ENCODE data around the gene GMEB2. TPM values are rescaled to one million over a fixed set of nuclear protein-coding genes. Genes with fewer than 3 reads are reported as not detected.

The GMEB2 gene
- total RNA-seq: 8.6 and 9.0 TPM in 2 replicates

GRCh38 chr20:63626424-63627128 lies at the start of gene GMEB2:
TSS of gene GMEB2 (minus strand) at chr20:63627101. CDS start at chr20:63619397, 7,704 bp downstream.

GRCh38 chr20:63657937-63658748 lies 31.2 kb upstream of the GMEB2 start, which contains the start of gene RTEL1:
TSS of gene RTEL1 (plus strand) at chr20:63658312. CDS start at chr20:63659403, 1,091 bp downstream.

GRCh38 chr20:63653041-63653973 lies 26.4 kb upstream of the GMEB2 start, which contains the start of gene STMN3:
TSS of gene STMN3 (minus strand) at chr20:63653424. CDS start at chr20:63653345, 79 bp downstream.

GRCh38 chr20:63574156-63574828 lies 52.6 kb downstream of the GMEB2 start, which contains the start of gene HELZ2:
TSS of gene HELZ2 (minus strand) at chr20:63574239. CDS start at chr20:63572385, 1,854 bp downstream.

GRCh38 chr20:63553933-63554290 lies 73.0 kb downstream of the GMEB2 start, which contains the start of gene FNDC11:
TSS of gene FNDC11 (plus strand) at chr20:63554159. CDS start at chr20:63555664, 1,505 bp downstream.

GRCh38 chr20:63547725-63548480 lies 79.0 kb downstream of the GMEB2 start, which contains the start of gene SRMS:
TSS of gene SRMS (minus strand) at chr20:63547749. CDS start at chr20:63547463, 286 bp downstream.

Other genes with a start within 250 kb of the GMEB2 start
- under 0.01 TPM in 1 of 2 replicates, not detected in the other for gene KCNQ2, start 154.4 kb downstream of the GMEB2 start, total RNA-seq
- gene EEF1A2, start 128.0 kb downstream of the GMEB2 start, total RNA-seq: 0.13 TPM in 1 of 2 replicates, not detected in the other
- 114 and 116 TPM in 2 replicates for gene PPDPF, start 106.3 kb downstream of the GMEB2 start, total RNA-seq
- 0.11 and 0.13 TPM in 2 replicates for gene PTK6, start 89.7 kb downstream of the GMEB2 start, total RNA-seq
- not detected in 2 replicates for gene SRMS, start 79.4 kb downstream of the GMEB2 start, total RNA-seq
- gene FNDC11, start 72.9 kb downstream of the GMEB2 start, total RNA-seq: 0.22 and 0.26 TPM in 2 replicates
- gene HELZ2, start 52.9 kb downstream of the GMEB2 start, total RNA-seq: 23.5 and 30.4 TPM in 2 replicates
- 9.8 and 11.6 TPM in 2 replicates for gene STMN3, start 26.3 kb upstream of the GMEB2 start, total RNA-seq
- 11.0 and 12.2 TPM in 2 replicates for gene RTEL1, start 31.2 kb upstream of the GMEB2 start, total RNA-seq
- gene TNFRSF6B, start 69.6 kb upstream of the GMEB2 start, total RNA-seq: 2.9 and 5.4 TPM in 2 replicates
- 23.0 and 23.5 TPM in 2 replicates for gene ARFRP1, start 80.9 kb upstream of the GMEB2 start, total RNA-seq
- gene ZGPAT, start 80.9 kb upstream of the GMEB2 start, total RNA-seq: 14.5 and 15.0 TPM in 2 replicates
- 1.3 and 1.6 TPM in 2 replicates for gene LIME1, start 109.6 kb upstream of the GMEB2 start, total RNA-seq
- gene SLC2A4RG, start 112.7 kb upstream of the GMEB2 start, total RNA-seq: 33.6 and 34.5 TPM in 2 replicates
- 3.5 and 4.4 TPM in 2 replicates for gene ZBTB46, start 204.2 kb upstream of the GMEB2 start, total RNA-seq
- gene ABHD16B, start 234.4 kb upstream of the GMEB2 start, total RNA-seq: not detected in 2 replicates
- gene TPD52L2, start 238.2 kb upstream of the GMEB2 start, total RNA-seq: 154 and 159 TPM in 2 replicates